ENCODE measurements around the gene GPR139.

The GPR139 gene

GRCh38 chr16:20051611-20052010, 22.1 kb downstream of the GPR139 start:
- DNase-seq: no peak

DNA sequence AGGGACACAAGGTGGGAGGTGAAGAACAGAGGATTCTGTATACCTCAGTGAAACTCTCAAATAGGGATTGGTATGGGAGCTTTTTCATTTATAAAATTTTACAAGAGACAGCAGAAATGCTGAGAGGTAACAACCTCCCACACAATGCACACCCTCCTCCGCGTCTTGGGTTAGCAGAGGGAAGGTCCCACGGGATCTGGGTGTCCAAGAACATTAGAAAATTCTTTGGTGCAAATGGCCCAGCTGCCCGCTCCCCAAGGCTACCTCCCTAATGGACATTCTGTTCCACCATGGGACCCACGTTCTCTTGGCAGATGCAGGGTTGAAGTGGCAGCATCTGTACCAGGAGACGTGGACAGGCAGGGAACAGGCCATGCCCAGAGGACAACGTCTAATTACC, 22.5 kb downstream of the GPR139 start:
- DNase-seq: no peak

DNA sequence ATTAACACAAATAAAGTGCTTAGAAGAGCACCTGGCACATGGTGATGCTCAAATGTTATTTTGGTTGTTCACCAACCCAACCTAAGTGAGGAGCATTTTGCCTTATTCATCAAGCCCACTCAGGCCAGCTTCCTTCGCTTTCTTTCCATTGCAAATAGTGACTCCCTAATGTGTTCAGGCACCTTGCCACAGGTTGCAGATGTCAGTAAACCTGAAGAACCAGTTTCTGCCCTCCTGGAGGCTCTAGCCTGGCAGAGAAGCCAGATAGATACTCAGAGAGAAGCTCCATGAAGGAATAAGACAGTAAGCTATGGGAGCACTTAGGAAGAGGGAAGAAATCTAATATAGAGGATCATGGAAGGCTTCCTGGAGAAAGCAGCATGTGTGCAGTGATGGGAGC, 23.9 kb downstream of the GPR139 start:
- no peak for DNase-seq

DNA sequence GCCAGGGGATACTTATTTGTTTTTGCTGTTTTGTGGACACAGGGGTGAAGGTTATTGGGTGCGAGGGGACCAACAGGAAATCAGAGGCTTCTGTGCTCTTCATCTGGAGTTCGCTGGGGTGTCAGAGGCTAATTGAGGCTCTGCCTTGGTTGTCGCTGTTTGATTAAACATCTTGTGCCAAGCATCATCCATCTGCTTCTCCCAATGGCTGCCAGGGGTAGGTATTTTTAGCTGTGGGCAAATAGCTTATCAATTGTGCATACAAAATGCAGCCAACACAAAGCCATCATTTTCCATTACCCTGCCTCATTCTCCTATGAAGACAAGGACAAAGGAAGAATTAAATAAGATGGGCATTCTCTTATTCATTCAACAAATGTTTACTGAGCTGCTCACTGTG, 27.8 kb downstream of the GPR139 start:
- DNase-seq: no peak

DNA sequence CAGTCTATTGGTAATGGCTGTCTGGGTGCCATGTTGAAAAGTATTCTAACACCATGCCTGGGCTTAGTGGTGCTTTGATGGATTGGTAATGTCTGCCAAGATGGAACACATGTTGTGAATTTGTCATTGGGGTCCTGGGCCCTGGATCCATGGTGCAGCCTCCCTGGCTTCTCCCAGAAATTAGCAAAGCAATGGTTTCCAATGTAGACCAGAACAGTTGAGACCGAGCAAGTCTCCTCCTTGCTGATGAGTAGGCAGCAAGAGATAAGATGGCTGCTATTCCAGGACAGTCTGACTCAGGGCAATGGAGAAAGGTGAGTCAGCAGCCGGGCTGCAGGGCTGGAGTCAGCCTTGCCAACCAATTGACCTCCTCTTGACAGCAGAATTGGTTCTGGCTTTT, 30.8 kb downstream of the GPR139 start:
- no peak for DNase-seq

- no peak for DNase-seq
These were observed 31.6 kb downstream of the GPR139 start for GRCh38 chr16:20041924-20042596.

GRCh38 chr16:20040011-20040410, 33.7 kb downstream of the GPR139 start:
- no peak for DNase-seq

GRCh38 chr16:20029611-20030010, 44.1 kb downstream of the GPR139 start:
- DNase-seq: no peak

- no peak for DNase-seq
These were observed 47.2 kb downstream of the GPR139 start for GRCh38 chr16:20026361-20027072.

GRCh38 chr16:20023190-20023589, 50.5 kb downstream of the GPR139 start:
- DNase-seq: no peak

DNA sequence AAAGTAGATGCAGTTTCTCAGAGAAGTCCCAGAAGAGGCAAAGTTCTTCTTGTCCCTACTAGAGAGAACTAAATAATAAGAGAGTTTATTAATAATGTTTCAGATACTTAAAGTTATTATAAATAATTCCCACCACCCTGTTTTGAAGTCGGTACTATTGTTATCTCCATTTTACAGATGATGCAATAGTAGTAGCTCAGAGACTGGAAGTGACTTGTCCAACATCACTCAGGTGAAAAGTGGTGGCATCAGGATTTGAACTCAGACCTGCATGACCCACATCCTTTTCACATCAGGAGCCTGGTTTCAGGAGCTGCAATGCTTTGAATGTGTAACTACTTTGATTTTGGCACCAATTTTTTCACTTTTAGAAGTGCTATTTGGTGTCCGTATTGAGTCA, 52.7 kb downstream of the GPR139 start:
- no peak for DNase-seq

- no peak for DNase-seq
These were observed 53.6 kb downstream of the GPR139 start for GRCh38 chr16:20020083-20020482.

GRCh38 chr16:20016234-20016633, 57.5 kb downstream of the GPR139 start:
- no peak for DNase-seq

GRCh38 chr16:20004931-20005330, 68.8 kb downstream of the GPR139 start:
- DNase-seq: no peak

- no peak for DNase-seq
These were observed 70.8 kb downstream of the GPR139 start for GRCh38 chr16:20002936-20003335.

GRCh38 chr16:20001856-20002707, 71.6 kb downstream of the GPR139 start:
- DNase-seq: no peak

DNA sequence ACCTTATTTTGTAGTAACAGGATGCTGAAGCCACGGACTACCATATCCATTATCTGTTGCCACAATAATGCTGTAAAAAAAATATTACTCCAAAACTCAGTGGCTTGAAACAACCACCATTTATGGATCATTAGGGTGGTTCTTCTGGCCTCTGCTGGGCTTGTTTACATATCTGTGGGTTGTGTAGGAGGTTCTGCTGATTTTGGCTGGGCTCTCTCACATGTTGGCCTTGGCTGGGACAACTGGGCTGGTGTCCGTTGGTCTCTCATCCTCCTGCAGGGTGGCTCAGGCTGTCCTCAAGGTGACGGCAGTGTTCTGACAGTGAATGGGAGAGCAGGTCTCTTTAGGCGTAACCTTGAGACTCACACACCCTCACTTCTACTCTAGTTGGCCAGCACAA, 76.0 kb downstream of the GPR139 start:
- no peak for DNase-seq

- DNase-seq: no peak
These were observed 76.4 kb downstream of the GPR139 start for GRCh38 chr16:19997264-19997663.

DNA sequence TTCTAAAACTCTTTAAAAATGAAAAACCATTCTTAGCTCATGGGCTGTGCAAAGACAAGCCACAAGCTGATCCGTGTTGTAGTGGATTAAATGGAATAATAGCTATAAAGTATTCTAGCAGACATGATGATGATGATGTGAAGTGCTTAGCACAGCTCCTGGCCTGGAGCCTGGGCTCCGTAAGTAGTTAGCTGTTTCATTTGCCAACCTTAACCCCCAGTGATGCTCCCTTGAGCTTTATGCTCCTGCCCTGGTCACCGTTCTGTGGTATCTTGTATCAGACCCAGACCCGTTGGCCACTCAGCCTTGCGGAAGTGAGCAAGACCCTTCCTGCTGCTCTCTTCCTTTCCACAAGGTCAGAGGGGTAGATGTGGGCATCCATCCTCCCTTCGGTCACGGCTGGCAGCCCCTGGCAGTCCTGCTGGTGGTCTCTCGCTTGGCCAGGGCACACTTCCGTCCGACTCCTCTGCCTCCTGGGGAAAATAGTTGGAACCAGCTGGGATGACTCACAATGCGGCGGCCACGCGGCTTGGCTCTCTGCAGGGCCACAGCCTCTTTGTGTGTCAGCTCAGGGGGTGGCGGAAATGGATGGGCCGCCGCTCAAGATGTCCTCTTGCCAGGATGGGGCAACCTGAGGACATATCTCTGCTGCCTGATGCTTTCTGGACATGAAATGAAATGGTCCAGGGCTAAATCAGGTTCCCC, 79.1 kb downstream of the GPR139 start:
- no peak for DNase-seq

GRCh38 chr16:19991614-19992013, 82.1 kb downstream of the GPR139 start:
- DNase-seq: no peak

- DNase-seq: no peak
These were observed 89.6 kb downstream of the GPR139 start for GRCh38 chr16:19984135-19984534.

Data from 8988T (cell line).